HG03103 (cell line): ENCODE measurements around the gene PCYOX1L.

ENCODE experiments used
- ATAC-seq: cut with Tn5 transposase; IDR thresholded peaks from one replicate; pipeline ENCODE4 v1.9.1; 2021; ENCODE audit warnings: low read depth; ENCODE audit not compliant: unreplicated experiment

The PCYOX1L gene

GRCh38 chr5:149405550-149406202 is 47.8 kb downstream of the PCYOX1L start:
- no peak for ATAC-seq

GRCh38 chr5:149406203-149406978 is 48.5 kb downstream of the PCYOX1L start:
- no peak for ATAC-seq

GRCh38 chr5:149406979-149407306 is 49.1 kb downstream of the PCYOX1L start:
- no peak for ATAC-seq

DNA sequence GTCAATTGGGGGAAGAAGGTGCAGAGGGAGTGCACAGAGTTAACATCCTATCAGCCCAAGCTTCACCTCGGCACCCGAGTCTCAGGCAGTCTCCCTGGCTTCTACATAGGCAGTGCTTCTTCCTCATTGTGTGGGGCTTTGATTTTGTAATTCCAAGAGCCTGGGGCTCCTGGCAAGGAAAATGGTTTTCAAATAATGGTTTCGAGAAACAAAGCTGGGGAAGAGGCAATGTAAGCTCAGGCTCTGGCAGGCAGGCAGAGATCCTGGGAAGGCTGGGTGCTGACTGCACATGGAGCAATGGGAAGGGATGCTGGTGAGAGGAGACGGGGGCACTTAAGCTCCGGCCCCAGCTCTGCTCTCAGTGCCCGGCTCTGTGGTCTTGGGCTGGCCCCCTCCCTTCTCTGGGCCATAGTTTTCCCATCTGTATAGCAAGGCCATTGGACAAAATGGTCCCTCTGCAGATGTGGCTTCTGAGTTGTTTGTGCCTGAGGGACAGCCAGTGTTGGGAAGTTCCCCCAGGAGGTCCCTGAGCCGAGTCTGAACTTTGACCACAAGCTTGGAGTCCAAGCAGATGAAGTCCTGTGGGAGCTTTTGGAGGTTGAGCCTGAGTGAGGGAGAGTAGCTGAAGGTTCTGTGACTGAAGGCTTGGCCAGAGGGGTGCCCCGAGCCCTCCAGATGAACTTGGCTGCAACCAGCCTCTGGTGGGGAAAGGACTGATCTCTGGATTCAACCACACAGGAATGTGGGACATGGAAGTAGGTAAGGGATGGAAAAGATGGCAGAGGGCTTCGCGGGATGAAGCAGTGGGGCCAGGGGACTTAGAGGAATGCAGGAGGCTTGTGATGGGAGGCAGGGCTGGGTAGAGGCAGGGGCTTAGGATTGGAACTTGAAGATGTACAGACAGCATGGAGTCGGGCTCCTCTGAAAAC is 49.7 kb downstream of the PCYOX1L start:
- ATAC-seq: no peak

GRCh38 chr5:149408252-149409099 is 50.6 kb downstream of the PCYOX1L start:
- ATAC-seq: no peak

DNA sequence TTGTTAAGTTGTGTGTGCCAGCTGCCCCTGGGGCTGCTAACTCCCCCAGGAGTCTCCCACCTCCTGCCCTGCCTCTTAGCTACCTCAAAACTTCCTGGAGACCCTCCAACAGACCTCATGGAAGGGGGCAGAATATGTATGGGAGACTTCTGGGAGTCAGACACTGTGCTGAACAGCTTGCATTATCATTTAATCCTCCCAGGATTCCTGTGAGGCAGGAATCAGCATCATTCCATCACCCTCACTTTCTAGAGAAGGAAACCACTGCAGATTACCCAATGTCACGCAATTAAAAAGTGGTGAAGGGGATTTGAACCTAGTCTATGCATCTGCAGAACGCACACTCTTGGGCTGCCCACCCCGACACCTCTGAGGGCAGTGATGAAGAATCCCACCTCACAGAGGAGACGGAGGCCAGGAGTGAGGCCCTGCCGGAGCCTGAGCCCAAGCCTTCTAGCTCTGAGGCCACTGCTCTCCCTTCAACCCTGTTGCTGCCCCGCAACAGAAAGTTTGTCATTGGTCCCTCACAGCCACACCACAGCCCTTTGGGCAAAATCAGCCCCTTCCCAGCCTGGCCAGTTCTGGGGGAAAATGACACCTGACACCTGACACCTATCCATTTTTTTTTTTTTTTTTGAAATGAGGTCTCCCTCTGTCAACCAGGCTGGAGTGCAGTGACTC is 51.6 kb downstream of the PCYOX1L start:
- ATAC-seq: no peak

DNA sequence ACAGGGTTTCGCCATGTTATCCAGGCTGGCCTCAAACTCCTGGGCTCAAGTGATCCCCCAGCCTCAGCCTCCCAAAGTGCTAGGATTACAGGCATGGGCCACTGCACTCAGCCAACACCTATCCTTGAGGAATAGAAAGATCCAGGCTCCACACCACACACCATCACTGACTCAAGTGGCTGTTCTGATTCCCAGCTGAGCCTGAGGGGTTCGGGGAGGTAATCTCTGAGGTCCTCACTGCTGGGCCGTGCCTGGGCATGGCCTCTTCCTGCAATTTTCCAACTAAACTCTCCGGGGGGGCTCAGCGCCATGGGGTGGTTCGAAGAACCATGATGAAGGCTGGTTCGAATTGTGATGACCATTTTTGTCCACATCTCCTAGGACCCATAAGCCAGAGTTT is 52.2 kb downstream of the PCYOX1L start:
- ATAC-seq: no peak

DNA sequence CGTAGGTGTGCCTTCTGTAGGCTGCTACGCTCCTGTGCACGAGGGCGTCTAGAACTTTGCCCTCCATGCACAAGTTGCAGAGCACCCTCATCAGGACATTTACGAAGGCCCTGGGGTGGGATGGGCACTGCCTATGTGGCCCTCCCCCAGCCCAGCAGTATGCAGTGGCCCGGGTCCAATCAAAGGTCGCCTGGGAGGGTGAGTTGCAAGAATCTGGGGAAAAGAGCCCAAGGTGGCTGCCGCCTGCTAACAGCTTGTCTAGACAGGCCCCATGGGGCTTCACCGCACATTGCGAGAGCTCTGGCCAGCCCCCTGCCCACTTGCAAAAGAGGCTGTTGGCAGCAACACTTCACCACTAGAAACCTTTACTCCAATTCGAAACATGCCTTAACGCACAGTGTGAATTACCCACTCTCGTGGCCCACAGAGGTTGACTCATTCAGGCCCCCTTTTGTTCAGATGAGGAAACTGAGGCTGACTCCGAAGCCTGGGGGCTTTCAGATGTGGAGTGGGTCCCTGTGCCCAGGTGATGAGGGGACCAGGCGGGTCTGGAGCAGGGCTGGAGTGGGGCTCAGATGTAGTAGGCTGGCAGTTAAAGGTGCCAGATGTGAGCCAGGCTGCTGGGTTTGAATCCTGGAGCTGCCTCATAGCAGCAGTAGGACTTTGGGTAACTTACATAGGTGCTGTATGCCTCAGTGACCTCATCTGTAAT is 53.0 kb downstream of the PCYOX1L start:
- no peak for ATAC-seq

DNA sequence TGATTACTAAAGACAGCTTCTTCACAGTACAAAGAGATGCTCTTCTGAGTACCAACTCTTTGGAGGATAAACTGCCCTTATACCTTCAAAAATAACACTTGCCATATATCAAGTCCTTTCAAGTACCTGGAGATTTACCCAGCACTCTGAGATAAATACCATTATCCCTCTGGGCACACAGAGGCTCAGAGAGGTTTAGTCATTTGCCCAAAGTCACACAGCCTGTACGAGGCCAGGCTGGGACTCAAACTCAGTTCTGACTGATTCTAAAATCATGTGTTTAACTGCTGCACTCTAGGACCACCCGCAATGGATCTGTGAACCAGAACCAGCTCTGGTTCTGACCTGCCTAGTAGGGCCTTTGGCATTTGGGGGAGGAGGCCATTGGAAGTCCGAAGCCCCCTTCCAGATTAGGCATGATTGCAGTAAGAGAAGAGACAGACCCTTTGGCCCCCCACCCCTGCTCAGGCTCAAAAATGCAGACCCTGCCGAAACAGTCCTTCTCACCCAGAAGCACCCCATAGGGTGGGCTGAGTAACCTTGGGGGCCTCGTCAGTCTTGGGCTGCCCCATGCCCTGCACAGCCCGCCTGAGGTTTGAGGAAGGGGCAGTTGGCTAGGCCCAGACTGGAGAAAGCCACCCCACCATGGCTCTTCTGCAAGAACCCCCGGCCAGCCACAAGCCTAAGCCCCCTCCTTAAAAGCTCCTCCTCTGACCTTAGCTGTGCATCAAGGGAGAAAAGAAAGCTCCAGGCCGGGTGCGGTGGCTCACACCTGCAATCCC is 54.1 kb downstream of the PCYOX1L start:
- ATAC-seq: no peak

DNA sequence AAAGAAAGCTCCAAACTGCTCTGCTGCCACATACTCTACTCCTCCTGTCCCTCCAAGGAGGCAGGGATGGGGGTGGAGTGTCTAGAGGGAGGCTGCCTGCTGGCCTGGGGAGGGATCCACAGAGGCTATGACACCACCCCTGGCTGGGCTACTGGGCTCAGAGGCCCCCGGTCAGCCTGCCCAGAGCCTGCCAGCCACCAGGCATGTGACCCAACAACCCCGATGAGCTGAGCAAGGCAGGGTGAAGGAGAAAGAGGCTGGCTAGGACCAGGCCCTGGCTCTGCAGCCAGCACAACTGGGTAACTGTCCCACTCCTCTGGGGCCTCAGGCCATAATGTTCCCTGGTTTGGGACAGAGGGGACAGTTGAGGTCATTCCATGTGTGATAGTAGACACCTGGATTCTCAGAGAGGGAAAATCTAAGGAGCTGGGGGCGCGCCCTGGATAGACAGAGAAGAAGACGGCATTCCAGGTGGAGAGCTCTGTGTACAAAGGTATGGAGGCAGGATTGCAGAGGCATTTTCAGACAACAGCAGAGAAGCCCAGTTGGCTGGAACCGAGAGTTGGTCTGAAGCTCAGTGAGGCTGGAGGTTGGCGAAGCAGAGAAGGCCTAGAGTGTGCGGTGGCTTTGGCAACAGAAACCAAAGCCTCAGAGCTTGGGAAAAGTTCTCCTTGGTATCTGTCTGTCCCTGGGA is 55.1 kb downstream of the PCYOX1L start:
- no peak for ATAC-seq

DNA sequence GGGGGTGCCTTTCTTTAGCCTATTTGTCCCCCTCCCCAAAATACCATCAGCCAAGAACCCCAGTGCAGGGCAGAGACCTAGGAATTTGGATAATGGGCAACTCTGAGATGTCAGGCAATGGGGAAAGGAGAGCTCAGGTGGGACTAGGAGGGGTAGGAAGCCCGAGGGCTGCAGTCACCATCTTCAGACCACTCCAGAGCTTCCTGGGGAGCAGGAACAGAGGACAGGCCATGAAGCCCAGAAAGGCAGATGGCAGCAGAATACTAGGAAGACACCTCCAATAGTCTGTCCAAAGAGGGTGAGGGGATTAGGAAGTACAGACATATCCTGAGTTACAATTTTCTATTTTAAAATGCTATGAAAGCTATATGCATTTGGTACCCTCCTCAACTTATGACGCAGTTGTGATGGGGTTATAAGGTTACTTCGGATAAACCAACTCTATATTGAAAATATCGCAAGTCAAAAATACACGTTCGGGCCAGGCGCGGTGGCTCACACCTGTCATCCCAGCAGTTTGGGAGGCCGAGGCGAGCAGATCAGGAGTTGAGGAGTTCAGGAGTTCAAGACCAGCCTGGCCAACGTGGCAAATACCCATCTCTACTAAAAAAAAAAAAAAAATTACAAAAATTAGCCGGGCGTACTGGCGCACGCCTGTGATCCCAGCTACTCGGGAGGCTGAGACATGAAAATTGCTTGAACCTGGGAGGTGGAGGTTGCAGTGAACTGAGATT is 55.8 kb downstream of the PCYOX1L start:
- ATAC-seq: no peak

- no peak for ATAC-seq
Measured at GRCh38 chr5:149414405-149415065, 56.7 kb downstream of the PCYOX1L start.

DNA sequence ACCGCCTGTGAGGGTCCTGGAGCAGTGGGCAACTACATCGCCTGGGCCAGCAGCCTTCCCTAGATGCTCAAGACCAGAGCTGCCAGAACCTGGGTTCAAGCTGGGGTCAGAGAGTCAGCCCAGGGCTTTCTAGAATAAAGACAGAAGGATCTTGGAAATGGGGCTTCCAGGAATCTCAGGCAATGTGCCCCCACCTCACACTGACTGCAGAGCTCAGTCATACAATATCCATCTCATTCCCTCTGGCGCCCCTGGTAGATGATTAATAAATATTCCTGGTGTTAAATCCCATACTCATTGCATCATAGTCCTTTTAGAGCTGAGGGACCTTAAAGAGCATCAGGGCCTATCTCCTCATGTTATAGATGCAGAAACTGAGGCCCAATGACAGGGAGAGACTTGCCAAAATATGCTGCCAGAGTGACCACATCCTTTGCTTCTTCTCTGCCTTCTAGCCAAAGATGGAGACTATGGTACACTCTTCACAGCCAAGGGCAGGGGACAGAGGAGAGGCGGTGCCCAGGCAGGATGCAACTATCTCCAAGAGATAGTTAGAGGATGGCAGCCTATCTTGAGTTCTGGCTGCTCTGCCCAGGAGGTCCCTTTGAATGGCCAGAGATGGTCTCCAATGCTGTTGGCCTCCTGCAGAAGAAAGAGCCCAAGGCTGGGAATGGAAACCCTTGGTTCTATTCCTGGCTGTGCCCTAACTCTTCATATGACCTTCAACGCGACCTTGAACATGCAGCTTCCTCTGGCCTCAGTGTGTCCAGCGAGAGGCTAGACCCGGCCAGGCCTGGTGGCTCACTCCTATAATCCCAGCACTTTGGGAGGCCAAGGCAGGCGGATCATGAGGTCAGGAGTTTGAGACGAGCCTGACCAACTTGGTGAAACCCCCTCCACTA is 57.5 kb downstream of the PCYOX1L start:
- ATAC-seq: no peak

- no peak for ATAC-seq
Measured at GRCh38 chr5:149416987-149417710, 59.3 kb downstream of the PCYOX1L start.
